ENCODE data around the gene ALOXE3.

ALOXE3 gene

GRCh38 chr17:8048736-8049135, 69.6 kb downstream of the ALOXE3 start:
- DNase-seq (ENCODE audit: low read depth) = no peak

GRCh38 chr17:8048236-8048635, 70.1 kb downstream of the ALOXE3 start:
- DNase-seq (ENCODE audit: low read depth) = no peak

GRCh38 chr17:8047769-8048110, 70.6 kb downstream of the ALOXE3 start:
- DNase-seq (ENCODE audit: low read depth) = no peak

- no peak for DNase-seq (ENCODE audit: low read depth)
These were observed 71.2 kb downstream of the ALOXE3 start for GRCh38 chr17:8046929-8047768.

DNA sequence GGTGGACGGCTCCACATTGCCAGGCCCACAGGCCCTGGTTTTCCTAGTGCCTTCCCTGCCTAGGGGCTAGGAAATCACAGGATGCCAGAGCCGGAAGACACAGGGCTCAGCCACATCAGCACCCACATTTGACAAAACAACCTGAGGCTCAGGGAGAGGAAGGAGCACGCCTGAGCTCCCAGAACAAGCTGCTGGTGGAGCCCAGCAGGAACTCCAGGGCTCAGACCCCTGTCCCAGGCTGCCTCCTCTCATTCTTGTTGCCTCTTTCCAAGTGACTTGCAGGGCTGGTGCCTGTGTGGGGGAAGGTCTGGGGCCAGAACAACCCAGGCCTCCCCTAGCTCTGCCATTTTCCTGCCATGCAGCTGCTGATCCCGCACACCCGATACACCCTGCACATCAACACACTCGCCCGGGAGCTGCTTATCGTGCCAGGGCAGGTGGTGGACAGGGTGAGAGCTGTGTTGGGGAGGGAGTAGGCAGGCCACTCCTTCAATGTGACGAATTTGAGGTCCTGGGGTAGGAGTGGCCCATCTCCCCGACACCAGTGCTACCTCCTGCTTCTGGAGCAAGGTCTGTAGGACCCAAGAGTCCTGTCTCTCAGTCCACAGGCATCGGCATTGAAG, 71.9 kb downstream of the ALOXE3 start:
- no peak for DNase-seq (ENCODE audit: low read depth)

Data from amniotic epithelial cell (primary cell).